HepG2 (cell line): ENCODE measurements around the gene CD80. TPM values are rescaled to one million over a fixed set of nuclear protein-coding genes. Genes with fewer than 3 reads are reported as not detected.

Source experiments
- GZF1 ChIP-seq: sonication (generic); formaldehyde crosslinking; IDR thresholded peaks from 2 replicates; pipeline ENCODE4 v1.5.1; 2020; ENCODE audit warnings: mild to moderate bottlenecking, missing genetic modification reagents
- HNRNPUL1 ChIP-seq: fragments of 200-400 bp; formaldehyde crosslinking; IDR thresholded peaks from 2 replicates; pipeline ENCODE4 v1.6.1; 2017; ENCODE audit warnings: low read depth, mild to moderate bottlenecking, low read length, moderate library complexity
- IRF2 ChIP-seq: IDR thresholded peaks from 2 replicates; pipeline ENCODE4 v1.6.1; 2018; ENCODE audit warnings: missing genetic modification reagents, missing compliant biosample characterization
- MEIS1 ChIP-seq: sonication (generic); formaldehyde crosslinking; IDR thresholded peaks from 2 replicates; pipeline ENCODE4 v1.9.0; 2021; ENCODE audit warnings: mild to moderate bottlenecking, missing genetic modification reagents, moderate library complexity, borderline replicate concordance
- NR1H2 ChIP-seq: sonication (generic); formaldehyde crosslinking; IDR thresholded peaks from 2 replicates; pipeline ENCODE4 v1.8.1; 2022; ENCODE audit warnings: low read depth, missing genetic modification reagents, borderline replicate concordance
- ZNF33B ChIP-seq: sonication (generic); formaldehyde crosslinking; IDR thresholded peaks from 2 replicates; pipeline ENCODE4 v1.5.1; 2020; ENCODE audit warnings: mild to moderate bottlenecking, missing genetic modification reagents
- ZNF720 ChIP-seq: sonication (generic); formaldehyde crosslinking; IDR thresholded peaks from 2 replicates; pipeline ENCODE4 v1.4.0; 2020; ENCODE audit warnings: missing genetic modification reagents
- ZNF746 ChIP-seq: sonication (generic); formaldehyde crosslinking; IDR thresholded peaks from 2 replicates; pipeline ENCODE4 v1.8.0; 2022; ENCODE audit warnings: mild to moderate bottlenecking, missing genetic modification reagents
- polyA plus RNA-seq, 8 experiments: library from polyadenylated mRNA; depleted of rRNA in 3 of 8; stranded (reverse) in 7 of 8; unstranded in 1 of 8; fragments of >200 nt; fragmentation: Illumina TruSeq in 4 of 8; extraction: Trizol in 4 of 8; gene quantifications; 2 replicates each; pipeline versions ENCODE4 v1.2.1 to v1.2.3, GENCODE V29; 2011 to 2016; ENCODE audit warnings: low read depth in 4 of 8, missing spikeins in 1 of 8, mixed read lengths in 1 of 8; ENCODE audit not compliant: insufficient read depth in 1 of 8
- total RNA-seq, 5 experiments: library from RNA; depleted of rRNA; stranded (reverse); fragments of >200 nt; fragmentation: Illumina TruSeq; extraction: Trizol; gene quantifications; 2 replicates each; pipeline ENCODE4 v1.2.3, GENCODE V29; 2016; ENCODE audit warnings: low read depth in 1 of 5
- TF ChIP-seq, protein P1 (sequence below): sonication (generic); formaldehyde crosslinking; IDR thresholded peaks from 2 replicates; pipeline ENCODE4 v1.4.0; 2020; ENCODE audit warnings: missing genetic modification reagents, borderline replicate concordance
- TF ChIP-seq, protein P2 (sequence below), 2 experiments: fragments of 450-650 bp in 1 of 2; sonication (generic) in 1 of 2; formaldehyde crosslinking; IDR thresholded peaks; 2 replicates each; pipeline versions ENCODE4 v1.5.0 to v1.8.0; 2020 to 2022; ENCODE audit warnings: mild to moderate bottlenecking in 1 of 2, missing genetic modification reagents in 1 of 2
- TF ChIP-seq, protein P3 (sequence below), 2 experiments: fragments of 450-650 bp in 1 of 2; sonication (generic) in 1 of 2; formaldehyde crosslinking in 1 of 2; IDR thresholded peaks; 2 replicates each; pipeline versions ENCODE4 v1.6.1 to v1.8.0; 2016 to 2022; ENCODE audit warnings: antibody characterized with exemption in 1 of 2, mild to moderate bottlenecking in 1 of 2, missing genetic modification reagents in 1 of 2
- TF ChIP-seq, protein P4 (sequence below): sonication (generic); formaldehyde crosslinking; IDR thresholded peaks from 2 replicates; pipeline ENCODE4 v1.4.0; 2020; ENCODE audit warnings: missing genetic modification reagents
- TF ChIP-seq, protein P5 (sequence below): sonication (generic); formaldehyde crosslinking; IDR thresholded peaks from 2 replicates; pipeline ENCODE4 v1.8.1; 2022; ENCODE audit warnings: mild to moderate bottlenecking, missing genetic modification reagents

Gene CD80
- total and polyA plus RNA-seq, 2 of the 13 experiments (the other 11 are each of a cell fraction or from before 2014, with no cell fraction given): not detected

DNA sequence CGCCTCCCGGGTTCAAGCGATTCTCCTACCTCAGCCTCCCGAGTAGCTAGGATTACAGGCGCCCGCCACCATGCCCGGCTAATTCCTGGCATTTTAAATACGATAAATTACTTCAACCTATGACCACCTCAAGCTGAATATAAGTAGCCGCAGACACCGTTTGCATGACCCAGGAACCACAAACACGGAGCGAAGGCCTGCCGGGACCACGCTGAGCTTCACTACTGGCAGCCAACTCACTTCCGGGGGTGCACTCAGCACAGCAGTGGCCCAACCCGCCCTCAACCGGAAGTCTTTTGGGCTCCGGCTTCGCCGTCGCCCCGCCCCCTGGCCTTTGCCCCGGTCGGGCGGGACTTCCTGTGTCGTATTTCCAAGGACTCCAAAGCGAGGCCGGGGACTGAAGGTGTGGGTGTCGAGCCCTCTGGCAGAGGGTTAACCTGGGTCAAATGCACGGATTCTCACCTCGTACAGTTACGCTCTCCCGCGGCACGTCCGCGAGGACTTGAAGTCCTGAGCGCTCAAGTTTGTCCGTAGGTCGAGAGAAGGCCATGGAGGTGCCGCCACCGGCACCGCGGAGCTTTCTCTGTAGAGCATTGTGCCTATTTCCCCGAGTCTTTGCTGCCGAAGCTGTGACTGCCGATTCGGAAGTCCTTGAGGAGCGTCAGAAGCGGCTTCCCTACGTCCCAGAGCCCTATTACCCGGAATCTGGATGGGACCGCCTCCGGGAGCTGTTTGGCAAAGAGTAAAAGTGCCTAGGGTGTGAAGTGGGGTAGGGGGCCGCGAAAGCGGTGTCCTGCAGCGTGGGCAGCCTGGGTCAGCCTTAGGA lies 61.0 kb downstream of the CD80 start, which contains the start of gene TIMMDC1 (continued):
- TF ChIP-seq, protein P1, sequence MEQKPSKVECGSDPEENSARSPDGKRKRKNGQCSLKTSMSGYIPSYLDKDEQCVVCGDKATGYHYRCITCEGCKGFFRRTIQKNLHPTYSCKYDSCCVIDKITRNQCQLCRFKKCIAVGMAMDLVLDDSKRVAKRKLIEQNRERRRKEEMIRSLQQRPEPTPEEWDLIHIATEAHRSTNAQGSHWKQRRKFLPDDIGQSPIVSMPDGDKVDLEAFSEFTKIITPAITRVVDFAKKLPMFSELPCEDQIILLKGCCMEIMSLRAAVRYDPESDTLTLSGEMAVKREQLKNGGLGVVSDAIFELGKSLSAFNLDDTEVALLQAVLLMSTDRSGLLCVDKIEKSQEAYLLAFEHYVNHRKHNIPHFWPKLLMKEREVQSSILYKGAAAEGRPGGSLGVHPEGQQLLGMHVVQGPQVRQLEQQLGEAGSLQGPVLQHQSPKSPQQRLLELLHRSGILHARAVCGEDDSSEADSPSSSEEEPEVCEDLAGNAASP (CRISPR knock-in tag): peak; percentile 94; the same call in 1 of the 2 replicates
- TF ChIP-seq HNRNPUL1: no peak
- no peak; the same call in 1 of the 2 replicates for TF ChIP-seq MEIS1 (CRISPR knock-in tag)
- TF ChIP-seq ZNF720: no peak
- TF ChIP-seq, protein P2, sequence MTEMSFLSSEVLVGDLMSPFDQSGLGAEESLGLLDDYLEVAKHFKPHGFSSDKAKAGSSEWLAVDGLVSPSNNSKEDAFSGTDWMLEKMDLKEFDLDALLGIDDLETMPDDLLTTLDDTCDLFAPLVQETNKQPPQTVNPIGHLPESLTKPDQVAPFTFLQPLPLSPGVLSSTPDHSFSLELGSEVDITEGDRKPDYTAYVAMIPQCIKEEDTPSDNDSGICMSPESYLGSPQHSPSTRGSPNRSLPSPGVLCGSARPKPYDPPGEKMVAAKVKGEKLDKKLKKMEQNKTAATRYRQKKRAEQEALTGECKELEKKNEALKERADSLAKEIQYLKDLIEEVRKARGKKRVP (CRISPR knock-in tag; IDR thresholded peaks at IDR 0.05): peak in 1 of 2 experiments; percentile 41; a peak in 1 of 4 replicates
- no peak for TF ChIP-seq GZF1 (CRISPR knock-in tag)
- TF ChIP-seq, protein P3, sequence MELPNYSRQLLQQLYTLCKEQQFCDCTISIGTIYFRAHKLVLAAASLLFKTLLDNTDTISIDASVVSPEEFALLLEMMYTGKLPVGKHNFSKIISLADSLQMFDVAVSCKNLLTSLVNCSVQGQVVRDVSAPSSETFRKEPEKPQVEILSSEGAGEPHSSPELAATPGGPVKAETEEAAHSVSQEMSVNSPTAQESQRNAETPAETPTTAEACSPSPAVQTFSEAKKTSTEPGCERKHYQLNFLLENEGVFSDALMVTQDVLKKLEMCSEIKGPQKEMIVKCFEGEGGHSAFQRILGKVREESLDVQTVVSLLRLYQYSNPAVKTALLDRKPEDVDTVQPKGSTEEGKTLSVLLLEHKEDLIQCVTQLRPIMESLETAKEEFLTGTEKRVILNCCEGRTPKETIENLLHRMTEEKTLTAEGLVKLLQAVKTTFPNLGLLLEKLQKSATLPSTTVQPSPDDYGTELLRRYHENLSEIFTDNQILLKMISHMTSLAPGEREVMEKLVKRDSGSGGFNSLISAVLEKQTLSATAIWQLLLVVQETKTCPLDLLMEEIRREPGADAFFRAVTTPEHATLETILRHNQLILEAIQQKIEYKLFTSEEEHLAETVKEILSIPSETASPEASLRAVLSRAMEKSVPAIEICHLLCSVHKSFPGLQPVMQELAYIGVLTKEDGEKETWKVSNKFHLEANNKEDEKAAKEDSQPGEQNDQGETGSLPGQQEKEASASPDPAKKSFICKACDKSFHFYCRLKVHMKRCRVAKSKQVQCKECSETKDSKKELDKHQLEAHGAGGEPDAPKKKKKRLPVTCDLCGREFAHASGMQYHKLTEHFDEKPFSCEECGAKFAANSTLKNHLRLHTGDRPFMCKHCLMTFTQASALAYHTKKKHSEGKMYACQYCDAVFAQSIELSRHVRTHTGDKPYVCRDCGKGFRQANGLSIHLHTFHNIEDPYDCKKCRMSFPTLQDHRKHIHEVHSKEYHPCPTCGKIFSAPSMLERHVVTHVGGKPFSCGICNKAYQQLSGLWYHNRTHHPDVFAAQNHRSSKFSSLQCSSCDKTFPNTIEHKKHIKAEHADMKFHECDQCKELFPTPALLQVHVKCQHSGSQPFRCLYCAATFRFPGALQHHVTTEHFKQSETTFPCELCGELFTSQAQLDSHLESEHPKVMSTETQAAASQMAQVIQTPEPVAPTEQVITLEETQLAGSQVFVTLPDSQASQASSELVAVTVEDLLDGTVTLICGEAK (IDR thresholded peaks at IDR 0.05): peak; percentile 88
- TF ChIP-seq, protein P3 (CRISPR knock-in tag; IDR thresholded peaks at IDR 0.05): no peak; the same call in none of the 2 replicates
- TF ChIP-seq, protein P4, sequence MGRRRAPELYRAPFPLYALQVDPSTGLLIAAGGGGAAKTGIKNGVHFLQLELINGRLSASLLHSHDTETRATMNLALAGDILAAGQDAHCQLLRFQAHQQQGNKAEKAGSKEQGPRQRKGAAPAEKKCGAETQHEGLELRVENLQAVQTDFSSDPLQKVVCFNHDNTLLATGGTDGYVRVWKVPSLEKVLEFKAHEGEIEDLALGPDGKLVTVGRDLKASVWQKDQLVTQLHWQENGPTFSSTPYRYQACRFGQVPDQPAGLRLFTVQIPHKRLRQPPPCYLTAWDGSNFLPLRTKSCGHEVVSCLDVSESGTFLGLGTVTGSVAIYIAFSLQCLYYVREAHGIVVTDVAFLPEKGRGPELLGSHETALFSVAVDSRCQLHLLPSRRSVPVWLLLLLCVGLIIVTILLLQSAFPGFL: no peak
- TF ChIP-seq NR1H2 (CRISPR knock-in tag): peak; percentile 64; the same call in 1 of the 2 replicates
- peak; percentile 80; the same call in 1 of the 2 replicates for TF ChIP-seq ZNF746
- TF ChIP-seq ZNF33B: no peak
- peak; percentile 62; the same call in 1 of the 2 replicates for TF ChIP-seq IRF2 (CRISPR knock-in tag)
- TF ChIP-seq, protein P5, sequence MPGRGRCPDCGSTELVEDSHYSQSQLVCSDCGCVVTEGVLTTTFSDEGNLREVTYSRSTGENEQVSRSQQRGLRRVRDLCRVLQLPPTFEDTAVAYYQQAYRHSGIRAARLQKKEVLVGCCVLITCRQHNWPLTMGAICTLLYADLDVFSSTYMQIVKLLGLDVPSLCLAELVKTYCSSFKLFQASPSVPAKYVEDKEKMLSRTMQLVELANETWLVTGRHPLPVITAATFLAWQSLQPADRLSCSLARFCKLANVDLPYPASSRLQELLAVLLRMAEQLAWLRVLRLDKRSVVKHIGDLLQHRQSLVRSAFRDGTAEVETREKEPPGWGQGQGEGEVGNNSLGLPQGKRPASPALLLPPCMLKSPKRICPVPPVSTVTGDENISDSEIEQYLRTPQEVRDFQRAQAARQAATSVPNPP: peak; percentile 62; the same call in 1 of the 2 replicates
